Hepatocyte (in vitro differentiated cells): ENCODE measurements around the gene HOXB1. TPM values are rescaled to one million over a fixed set of nuclear protein-coding genes. Genes with fewer than 3 reads are reported as not detected.

Experiments
- DNase-seq: peaks from one replicate; pipeline ENCODE4 v3.0.0-alpha.2; 2016; ENCODE audit warnings: low spot score
- H2AFZ ChIP-seq: fragments of 200-600 bp; sonication (generic); 2 replicates; pipeline ENCODE4 v1.6.0; 2016; ENCODE audit warnings: antibody characterized with exemption, mild to moderate bottlenecking
- H3K27ac ChIP-seq: fragments of 200-600 bp; sonication (generic); 2 replicates; pipeline ENCODE4 v1.5.1; 2016; ENCODE audit warnings: mild to moderate bottlenecking
- H3K27me3 ChIP-seq: fragments of 200-600 bp; sonication (generic); 2 replicates; pipeline ENCODE4 v1.6.1; 2016
- H3K36me3 ChIP-seq: fragments of 200-600 bp; sonication (generic); replicated peaks from 2 replicates; pipeline ENCODE4 v1.5.1; 2016; ENCODE audit warnings: low read depth; ENCODE audit not compliant: insufficient read depth
- H3K4me1 ChIP-seq: fragments of 200-600 bp; sonication (generic); 2 replicates; pipeline ENCODE4 v1.5.1; 2016; ENCODE audit warnings: mild to moderate bottlenecking, moderate library complexity; ENCODE audit not compliant: insufficient read depth
- H3K4me2 ChIP-seq: fragments of 200-600 bp; sonication (generic); 2 replicates; pipeline ENCODE4 v1.6.0; 2016
- H3K4me3 ChIP-seq: fragments of 200-600 bp; sonication (generic); 2 replicates; pipeline ENCODE4 v1.5.1; 2016; ENCODE audit warnings: mild to moderate bottlenecking
- H3K79me2 ChIP-seq: fragments of 200-600 bp; sonication (generic); 2 replicates; pipeline ENCODE4 v1.6.0; 2017; ENCODE audit warnings: mild to moderate bottlenecking
- H3K9me2 ChIP-seq: fragments of 200-600 bp; sonication (generic); replicated peaks from 2 replicates; pipeline ENCODE4 v1.6.0; 2017; ENCODE audit warnings: mild to moderate bottlenecking; ENCODE audit not compliant: insufficient read depth
- H3K9me3 ChIP-seq: fragments of 200-600 bp; sonication (generic); 2 replicates; pipeline ENCODE4 v1.5.1; 2016; ENCODE audit warnings: low read depth, mild to moderate bottlenecking
- H4K20me1 ChIP-seq: fragments of 200-600 bp; sonication (generic); 2 replicates; pipeline ENCODE4 v1.6.0; 2016; ENCODE audit warnings: mild to moderate bottlenecking; ENCODE audit not compliant: insufficient read depth, poor library complexity, severe bottlenecking
- EZH2 ChIP-seq: fragments of 200-600 bp; sonication (generic); IDR thresholded peaks from 2 replicates; pipeline ENCODE4 v1.6.1; 2016; ENCODE audit warnings: antibody characterized with exemption, mild to moderate bottlenecking, borderline replicate concordance
- EZH2phosphoT487 ChIP-seq: fragments of 200-600 bp; sonication (generic); IDR thresholded peaks from one replicate; pipeline ENCODE4 v1.6.1; 2018; ENCODE audit warnings: antibody characterized with exemption, mild to moderate bottlenecking, low read depth, moderate library complexity; ENCODE audit not compliant: unreplicated experiment, severe bottlenecking
- WGBS: methylation state at CpG from one replicate; pipeline ENCODE4 v1.1.6; 2016; ENCODE audit warnings: low lambda C conversion rate; ENCODE audit errors: missing lambda C conversion rate; 5-methylcytosine and 5-hydroxymethylcytosine counted together
- polyA plus RNA-seq: library from polyadenylated mRNA; unstranded; fragments of >200 nt; fragmentation: Nextera tagmentation; extraction: Ambion mirVana; gene quantifications from 2 replicates; pipeline ENCODE4 v1.2.1, GENCODE V29; 2016
- total RNA-seq: library from RNA; depleted of rRNA; stranded (reverse); fragments of >200 nt; gene quantifications from 2 replicates; pipeline ENCODE4 v1.2.3, GENCODE V29; 2014
- TF ChIP-seq, protein P1 (sequence below): fragments of 200-600 bp; sonication (generic); IDR thresholded peaks from 2 replicates; pipeline ENCODE4 v1.5.1; 2016; ENCODE audit warnings: antibody characterized with exemption, mild to moderate bottlenecking; ENCODE audit not compliant: poor library complexity

HOXB1 gene
- total and polyA plus RNA-seq, 2 experiments from 2014 or later = not detected

DNA sequence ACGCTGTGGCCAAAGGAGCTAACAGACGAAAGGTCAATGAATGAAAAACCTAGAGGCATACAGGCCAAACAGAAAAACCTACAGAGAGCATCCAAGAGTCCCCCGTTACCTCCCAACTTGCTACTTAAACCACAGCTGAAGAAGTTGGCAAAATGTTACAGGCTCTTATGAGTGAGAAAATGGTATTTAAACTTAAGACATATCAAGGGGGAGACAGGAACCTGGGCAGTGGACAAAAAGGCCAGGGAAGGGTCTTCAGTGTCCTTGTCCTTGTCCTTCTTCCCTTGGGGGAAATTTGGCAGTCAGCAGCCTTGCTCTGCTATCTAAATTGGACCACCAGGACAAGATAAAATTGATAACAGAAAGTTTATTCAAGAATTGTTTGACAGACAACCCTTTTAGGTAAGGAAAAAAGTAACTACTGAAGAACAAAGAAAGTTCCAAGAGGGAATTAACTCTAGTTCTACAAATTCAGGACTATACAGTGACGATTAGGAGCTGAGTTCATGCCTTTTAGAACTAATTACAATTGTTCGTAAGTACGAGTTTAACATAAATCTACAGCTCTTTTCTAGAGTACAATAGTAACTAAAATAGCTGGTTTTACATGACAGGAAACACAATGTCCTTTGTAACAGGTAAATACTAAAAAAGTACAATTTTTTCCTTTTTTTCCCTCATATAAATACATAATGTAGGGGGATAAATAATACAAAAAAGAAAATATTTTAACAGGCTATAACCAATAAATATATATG, 17.9 kb upstream of the HOXB1 start:
- Histone ChIP-seq H3K27ac (peak overlapping the region; percentile 85), H3K9me3 (no peaks in the 10 kb centered on the region), H3K36me3 (no peaks in the 10 kb centered on the region), H4K20me1 (no peaks in the 10 kb centered on the region), H3K4me3 (no peak overlapping the region), H3K9me2 (no peaks in the 10 kb centered on the region), H3K4me2 (peak overlapping the region; percentile 68), H3K4me1 (peaks cover 17% of the 10 kb centered on the region), H3K27me3 (peaks cover 80% of the 10 kb centered on the region), H3K79me2 (peaks cover 9% of the 10 kb centered on the region), H2AFZ (no peak overlapping the region)
- 40% methylated on average over 6 of the region's 6 CpGs for WGBS
- no peak for DNase-seq
- TF ChIP-seq, protein P1, sequence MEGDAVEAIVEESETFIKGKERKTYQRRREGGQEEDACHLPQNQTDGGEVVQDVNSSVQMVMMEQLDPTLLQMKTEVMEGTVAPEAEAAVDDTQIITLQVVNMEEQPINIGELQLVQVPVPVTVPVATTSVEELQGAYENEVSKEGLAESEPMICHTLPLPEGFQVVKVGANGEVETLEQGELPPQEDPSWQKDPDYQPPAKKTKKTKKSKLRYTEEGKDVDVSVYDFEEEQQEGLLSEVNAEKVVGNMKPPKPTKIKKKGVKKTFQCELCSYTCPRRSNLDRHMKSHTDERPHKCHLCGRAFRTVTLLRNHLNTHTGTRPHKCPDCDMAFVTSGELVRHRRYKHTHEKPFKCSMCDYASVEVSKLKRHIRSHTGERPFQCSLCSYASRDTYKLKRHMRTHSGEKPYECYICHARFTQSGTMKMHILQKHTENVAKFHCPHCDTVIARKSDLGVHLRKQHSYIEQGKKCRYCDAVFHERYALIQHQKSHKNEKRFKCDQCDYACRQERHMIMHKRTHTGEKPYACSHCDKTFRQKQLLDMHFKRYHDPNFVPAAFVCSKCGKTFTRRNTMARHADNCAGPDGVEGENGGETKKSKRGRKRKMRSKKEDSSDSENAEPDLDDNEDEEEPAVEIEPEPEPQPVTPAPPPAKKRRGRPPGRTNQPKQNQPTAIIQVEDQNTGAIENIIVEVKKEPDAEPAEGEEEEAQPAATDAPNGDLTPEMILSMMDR = no peak
- TF ChIP-seq EZH2 (no peak), EZH2phosphoT487 (no peak)

DNA sequence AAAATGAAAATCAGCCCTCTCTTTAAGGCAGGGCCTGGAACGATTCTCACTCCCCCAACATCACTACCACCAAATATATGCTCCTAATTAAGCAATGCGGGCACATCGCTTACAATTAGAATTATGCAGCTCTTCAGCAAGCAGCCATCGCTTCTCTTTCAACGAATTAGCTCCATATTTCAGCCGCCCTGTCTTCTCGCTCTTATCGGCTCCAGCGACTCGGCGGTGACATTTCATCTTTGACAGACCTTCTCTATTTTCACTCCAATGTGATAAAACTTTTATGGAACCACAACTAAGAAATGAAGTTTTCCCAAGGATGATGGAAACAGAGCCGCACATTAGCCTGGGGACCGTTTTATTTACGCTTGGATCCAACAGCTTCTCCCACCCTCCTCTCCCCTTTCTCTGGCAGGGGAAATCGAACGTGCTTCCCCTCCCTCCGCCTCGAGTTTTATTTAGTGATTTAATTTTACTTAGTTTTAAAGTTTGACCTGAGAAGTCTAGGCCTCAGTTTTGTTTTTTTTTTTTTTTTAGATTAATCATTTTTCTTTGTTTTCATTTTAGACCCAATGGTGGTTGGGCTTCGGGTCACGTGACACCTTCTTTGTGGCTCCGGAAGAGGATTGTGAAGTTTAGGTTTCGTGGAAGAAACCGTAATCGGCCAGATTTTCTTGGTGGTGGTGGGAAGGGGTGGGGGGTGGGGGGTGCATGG, 17.2 kb upstream of the HOXB1 start:
- Histone ChIP-seq H3K27ac (peak overlapping the region; percentile 85), H3K9me2 (no peaks in the 10 kb centered on the region), H3K9me3 (no peaks in the 10 kb centered on the region), H3K4me2 (peak overlapping the region; percentile 68), H3K36me3 (no peaks in the 10 kb centered on the region), H4K20me1 (no peaks in the 10 kb centered on the region), H3K4me3 (no peak overlapping the region), H3K27me3 (peaks cover 75% of the 10 kb centered on the region), H2AFZ (no peak overlapping the region), H3K79me2 (peaks cover 10% of the 10 kb centered on the region), H3K4me1 (peaks cover 17% of the 10 kb centered on the region)
- no peak for DNase-seq
- WGBS = 27% methylated on average over 24 of the region's 24 CpGs
- TF ChIP-seq, protein P1 = no peak
- TF ChIP-seq EZH2phosphoT487 (no peak), EZH2 (no peak)

DNA sequence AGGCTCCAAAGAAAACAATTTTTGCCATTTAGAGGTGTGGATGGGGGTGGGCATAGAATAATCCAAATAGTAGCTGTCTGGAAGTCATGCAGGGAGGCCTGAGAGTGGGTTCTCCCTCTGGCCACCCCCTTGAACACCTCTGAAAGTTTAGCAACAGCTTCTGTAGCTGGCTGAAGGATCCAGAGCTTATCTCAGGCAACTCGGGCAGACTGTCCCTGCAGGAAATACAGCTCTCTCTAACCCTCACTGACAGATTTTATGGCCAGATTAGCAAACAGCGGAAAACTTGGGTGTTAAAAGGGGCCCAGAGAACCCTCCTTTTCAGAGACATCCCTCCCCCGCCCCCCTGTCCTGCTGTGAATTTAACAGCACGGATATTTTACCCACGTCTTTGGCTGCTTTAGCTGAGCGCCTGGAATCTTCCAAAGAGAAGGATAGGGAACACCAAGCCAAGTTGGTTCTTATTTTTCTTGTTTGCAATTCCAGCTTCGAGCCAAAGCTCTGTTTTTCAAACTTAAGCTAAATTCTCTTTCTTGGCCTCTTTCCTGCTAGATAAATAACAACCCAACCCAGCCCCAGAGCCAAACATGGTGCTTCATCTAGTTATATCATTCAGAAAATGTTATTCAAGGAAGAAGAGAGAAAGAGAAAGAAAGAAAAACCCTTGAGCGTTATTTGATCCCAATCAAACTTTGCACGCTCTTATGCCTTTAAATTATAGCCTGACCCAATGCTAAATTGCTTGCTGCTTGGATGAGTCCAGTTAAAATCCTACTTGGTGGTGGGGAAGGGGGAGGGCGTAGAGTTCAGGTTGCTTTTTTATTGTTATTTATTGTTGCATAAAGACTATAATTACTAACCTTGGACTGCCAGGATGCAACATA, 16.4 kb upstream of the HOXB1 start:
- Histone ChIP-seq H3K4me3 (no peak overlapping the region), H3K36me3 (no peaks in the 10 kb centered on the region), H3K9me2 (no peaks in the 10 kb centered on the region), H3K4me1 (peaks cover 17% of the 10 kb centered on the region), H3K27me3 (peaks cover 77% of the 10 kb centered on the region), H3K9me3 (no peaks in the 10 kb centered on the region), H3K4me2 (peak overlapping the region; percentile 68), H3K27ac (peak overlapping the region; percentile 85), H3K79me2 (peaks cover 15% of the 10 kb centered on the region), H4K20me1 (no peaks in the 10 kb centered on the region), H2AFZ (no peak overlapping the region)
- TF ChIP-seq, protein P1 = no peak
- no peak for TF ChIP-seq EZH2phosphoT487
- peak; percentile 25 for TF ChIP-seq EZH2
- 21% methylated on average over 10 of the region's 10 CpGs for WGBS
- peak; percentile 42 for DNase-seq
